ENCODE data around the gene PHACTR1. TPM values are rescaled to one million over a fixed set of nuclear protein-coding genes. Genes with fewer than 3 reads are reported as not detected.

Gene PHACTR1
- total and polyA plus RNA-seq, 2 of the 4 experiments (the other 2 are of a cell fraction), result not detected

DNA sequence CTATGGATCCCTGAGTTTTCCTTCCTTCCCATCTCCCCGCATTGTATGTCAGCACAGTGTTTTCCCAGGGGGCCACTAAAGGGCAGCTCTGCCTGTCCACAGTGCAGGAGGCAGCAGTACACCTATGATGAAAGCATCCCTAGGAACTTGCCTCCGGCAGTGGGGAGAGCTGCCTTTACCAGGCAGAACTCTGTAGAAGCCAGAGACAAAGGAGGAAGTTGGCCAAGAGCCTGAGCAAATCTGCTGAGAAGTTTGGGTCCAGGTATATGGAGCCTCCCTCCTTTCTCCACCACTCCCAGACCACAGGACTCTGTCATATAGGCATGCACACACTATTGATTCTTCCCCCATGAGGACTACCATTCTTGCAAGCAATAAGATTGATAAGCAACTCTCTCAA, 329.1 kb downstream of the PHACTR1 start:
- intact Hi-C loops (cut with micrococcal nuclease), result no loop called here
- no peak overlapping the region for H2AK9ac ChIP-seq (replicated peaks; ENCODE audit: low read depth, low read length, poor library complexity)
- H2BK5ac ChIP-seq (ENCODE audit: low read depth, low read length, poor library complexity, severe bottlenecking), result no peak overlapping the region
- no peaks in the 10 kb centered on the region for H3K9me1 ChIP-seq (ENCODE audit: insufficient read depth, low read length)
- no peak for DNase-seq
- no peak overlapping the region for H2BK20ac ChIP-seq (ENCODE audit: low read depth, low read length)
- no peak overlapping the region for H3K18ac ChIP-seq (ENCODE audit: low read depth, low read length)
- no peak overlapping the region for H3K4me3 ChIP-seq (ENCODE audit: insufficient read depth, low read depth, low read length)
- no peak overlapping the region for H3K14ac ChIP-seq (replicated peaks; ENCODE audit: low read depth, low read length)
- ChIA-PET CTCF (no interaction called here), POLR2A (ENCODE audit: unreplicated experiment) (no interaction called here)
- H3K36me3 ChIP-seq (ENCODE audit: control insufficient read depth, insufficient read depth, low read length), result no peaks in the 10 kb centered on the region
- no peaks in the 10 kb centered on the region for H3K4me1 ChIP-seq (ENCODE audit: control insufficient read depth, insufficient read depth, low read length)
- in situ Hi-C loops (cut with MboI; ENCODE audit: low sequenced_read_pairs), result no loop called here
- no TSS peak for BruUV-seq (replicated peaks)
- peaks cover 5% of the 10 kb centered on the region; the same call in 1 of the 2 replicates for H3K9me3 ChIP-seq (ENCODE audit: control insufficient read depth, insufficient read depth, low read length)
- no peaks in the 10 kb centered on the region for H3K27me3 ChIP-seq (ENCODE audit: control insufficient read depth, insufficient read depth, low read length)
- H3K79me1 ChIP-seq (ENCODE audit: low read depth in 1 of 2, low read length in 2 of 2), result no peaks in the 10 kb centered on the region
- no peak overlapping the region for H2BK120ac ChIP-seq (ENCODE audit: low read depth, low read length)
- TF ChIP-seq, protein P1, sequence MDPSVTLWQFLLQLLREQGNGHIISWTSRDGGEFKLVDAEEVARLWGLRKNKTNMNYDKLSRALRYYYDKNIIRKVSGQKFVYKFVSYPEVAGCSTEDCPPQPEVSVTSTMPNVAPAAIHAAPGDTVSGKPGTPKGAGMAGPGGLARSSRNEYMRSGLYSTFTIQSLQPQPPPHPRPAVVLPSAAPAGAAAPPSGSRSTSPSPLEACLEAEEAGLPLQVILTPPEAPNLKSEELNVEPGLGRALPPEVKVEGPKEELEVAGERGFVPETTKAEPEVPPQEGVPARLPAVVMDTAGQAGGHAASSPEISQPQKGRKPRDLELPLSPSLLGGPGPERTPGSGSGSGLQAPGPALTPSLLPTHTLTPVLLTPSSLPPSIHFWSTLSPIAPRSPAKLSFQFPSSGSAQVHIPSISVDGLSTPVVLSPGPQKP (IDR thresholded peaks at IDR 0.05; ENCODE audit: borderline replicate concordance, low read depth, low read length), result no peak
- TF ChIP-seq BHLHE40 (IDR thresholded peaks at IDR 0.05; ENCODE audit: low read depth, low read length) (no peak), CEBPB (IDR thresholded peaks at IDR 0.05; ENCODE audit: low read depth, low read length) (no peak), SMC3 (IDR thresholded peaks at IDR 0.05; ENCODE audit: low read depth, low read length) (no peak), RFX5 (IDR thresholded peaks at IDR 0.05; ENCODE audit: low read depth, low read length) (no peak), MAZ (IDR thresholded peaks at IDR 0.05; ENCODE audit: borderline replicate concordance, low read depth, low read length) (no peak), MAFK (IDR thresholded peaks at IDR 0.05; ENCODE audit: low read depth, low read length) (no peak), FOS (IDR thresholded peaks at IDR 0.05; ENCODE audit: low read depth, low read length) (no peak), MXI1 (IDR thresholded peaks at IDR 0.05; ENCODE audit: borderline replicate concordance, low read depth, low read length) (no peak), POLR2A (IDR thresholded peaks at IDR 0.05; ENCODE audit: low read depth, low read length) (no peak), CHD1 (IDR thresholded peaks at IDR 0.05; ENCODE audit: low read depth, low read length) (no peak), RAD21 (IDR thresholded peaks at IDR 0.05; ENCODE audit: low read length) (no peak), NFE2L2 (IDR thresholded peaks at IDR 0.05; ENCODE audit: low read depth, low read length) (no peak)
- TF ChIP-seq, protein P2, sequence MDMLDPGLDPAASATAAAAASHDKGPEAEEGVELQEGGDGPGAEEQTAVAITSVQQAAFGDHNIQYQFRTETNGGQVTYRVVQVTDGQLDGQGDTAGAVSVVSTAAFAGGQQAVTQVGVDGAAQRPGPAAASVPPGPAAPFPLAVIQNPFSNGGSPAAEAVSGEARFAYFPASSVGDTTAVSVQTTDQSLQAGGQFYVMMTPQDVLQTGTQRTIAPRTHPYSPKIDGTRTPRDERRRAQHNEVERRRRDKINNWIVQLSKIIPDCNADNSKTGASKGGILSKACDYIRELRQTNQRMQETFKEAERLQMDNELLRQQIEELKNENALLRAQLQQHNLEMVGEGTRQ (IDR thresholded peaks at IDR 0.05; ENCODE audit: low read depth, low read length), result no peak
- TF ChIP-seq, protein P3, sequence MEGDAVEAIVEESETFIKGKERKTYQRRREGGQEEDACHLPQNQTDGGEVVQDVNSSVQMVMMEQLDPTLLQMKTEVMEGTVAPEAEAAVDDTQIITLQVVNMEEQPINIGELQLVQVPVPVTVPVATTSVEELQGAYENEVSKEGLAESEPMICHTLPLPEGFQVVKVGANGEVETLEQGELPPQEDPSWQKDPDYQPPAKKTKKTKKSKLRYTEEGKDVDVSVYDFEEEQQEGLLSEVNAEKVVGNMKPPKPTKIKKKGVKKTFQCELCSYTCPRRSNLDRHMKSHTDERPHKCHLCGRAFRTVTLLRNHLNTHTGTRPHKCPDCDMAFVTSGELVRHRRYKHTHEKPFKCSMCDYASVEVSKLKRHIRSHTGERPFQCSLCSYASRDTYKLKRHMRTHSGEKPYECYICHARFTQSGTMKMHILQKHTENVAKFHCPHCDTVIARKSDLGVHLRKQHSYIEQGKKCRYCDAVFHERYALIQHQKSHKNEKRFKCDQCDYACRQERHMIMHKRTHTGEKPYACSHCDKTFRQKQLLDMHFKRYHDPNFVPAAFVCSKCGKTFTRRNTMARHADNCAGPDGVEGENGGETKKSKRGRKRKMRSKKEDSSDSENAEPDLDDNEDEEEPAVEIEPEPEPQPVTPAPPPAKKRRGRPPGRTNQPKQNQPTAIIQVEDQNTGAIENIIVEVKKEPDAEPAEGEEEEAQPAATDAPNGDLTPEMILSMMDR (conservative IDR thresholded peaks at IDR 0.05; ENCODE audit: low read depth, low read length), result no peak
- no peak overlapping the region for H4K8ac ChIP-seq (ENCODE audit: low read depth in 2 of 2, low read length in 2 of 2)
- no peak overlapping the region for H3K4me2 ChIP-seq (ENCODE audit: low read depth, low read length)
- H3K23ac ChIP-seq (ENCODE audit: low read depth, low read length), result no peak overlapping the region
- no peak overlapping the region for H3K4ac ChIP-seq (ENCODE audit: low read depth, low read length)
- H2AFZ ChIP-seq (replicated peaks; ENCODE audit: low read length, poor library complexity), result no peak overlapping the region
- H4K20me1 ChIP-seq (ENCODE audit: insufficient read depth, low read length), result no peaks in the 10 kb centered on the region
- H4K91ac ChIP-seq (ENCODE audit: insufficient read depth, low read depth, low read length), result no peak overlapping the region
- WGBS, 2 experiments (ENCODE audit: extremely low coverage in 2 of 2, insufficient read length in 1 of 2), result 20% methylated on average over 1 of the region's 2 CpGs; no CpG with 5 or more reads in 1 of the 2 experiments
- H3K56ac ChIP-seq (ENCODE audit: extremely low read depth, insufficient read depth, low read length), result no peak overlapping the region
- dilution Hi-C loops (cut with HindIII; ENCODE audit: low sequenced_read_pairs, unreplicated experiment), result no loop called here
- H4K5ac ChIP-seq (ENCODE audit: low read depth, low read length), result no peak overlapping the region
- H3K27ac ChIP-seq (ENCODE audit: insufficient read depth, low read length), result no peak overlapping the region
- H2BK15ac ChIP-seq (ENCODE audit: low read depth, low read length), result no peak overlapping the region
- ATAC-seq (ENCODE audit: low read depth), result no peak
- H2AK5ac ChIP-seq (ENCODE audit: low read depth, low read length), result no peak overlapping the region
- no peak overlapping the region for H3K9ac ChIP-seq (ENCODE audit: low read depth, low read length)
